Neural crest cell (in vitro differentiated cells): Measurements from ENCODE around the gene LPP. TPM values are rescaled to one million over a fixed set of nuclear protein-coding genes. Genes with fewer than 3 reads are reported as not detected.

Experiments used
- DNase-seq: peaks from one replicate; pipeline ENCODE4 v3.0.0; 2021; ENCODE audit warnings: low read depth, mixed read lengths, low spot score
- H3K27ac Mint-ChIP-seq: one replicate; pipeline ENCODE4 v1.8.0; 2021; ENCODE audit warnings: mild to moderate bottlenecking, mixed read lengths; ENCODE audit not compliant: unreplicated experiment
- H3K27me3 Mint-ChIP-seq: 2 replicates; pipeline ENCODE4 v1.8.0; 2021; ENCODE audit warnings: low read depth, mild to moderate bottlenecking, mixed read lengths
- H3K36me3 Mint-ChIP-seq: 2 replicates; pipeline ENCODE4 v1.8.0; 2021; ENCODE audit warnings: low read depth, mild to moderate bottlenecking, mixed read lengths
- H3K4me1 Mint-ChIP-seq: 2 replicates; pipeline ENCODE4 v1.8.0; 2021; ENCODE audit warnings: mixed read lengths
- H3K4me3 Mint-ChIP-seq: one replicate; pipeline ENCODE4 v1.8.0; 2021; ENCODE audit warnings: mild to moderate bottlenecking, mixed read lengths
- H3K9me3 Mint-ChIP-seq: 2 replicates; pipeline ENCODE4 v1.8.0; 2021; ENCODE audit warnings: mixed read lengths
- total RNA-seq: library from RNA; stranded (reverse); gene quantifications from 2 replicates; pipeline ENCODE4 v1.2.1, GENCODE V29; 2021
- TF ChIP-seq, protein P1 (sequence below): fragments of 200-600 bp; sonication (generic); conservative IDR thresholded peaks from 2 replicates; pipeline ENCODE4 v1.5.0; 2021; ENCODE audit warnings: antibody characterized with exemption, mild to moderate bottlenecking

Gene LPP
- total RNA-seq, 1 donor from 2014 or later = 38.7 TPM

DNA sequence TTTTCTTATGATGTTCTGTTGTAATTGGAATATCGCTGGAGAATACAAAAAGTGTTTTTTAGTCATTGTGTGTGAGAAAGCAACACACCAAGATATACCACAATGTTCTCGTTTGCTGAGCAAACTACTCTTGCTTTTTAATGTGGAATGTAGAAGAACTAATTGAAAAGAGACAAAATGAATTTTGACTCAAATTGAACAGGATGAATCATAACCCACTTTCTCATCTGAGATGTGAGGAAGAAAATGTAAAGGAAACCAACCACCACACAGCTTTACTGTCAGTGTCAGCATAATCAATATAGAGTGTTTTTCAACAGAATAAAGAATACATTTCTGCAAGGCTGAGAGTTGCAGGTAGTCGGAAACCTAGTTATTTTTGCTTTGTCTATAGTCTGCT lies 569.0 kb downstream of the LPP start:
- Mint-ChIP-seq H3K27me3 (no peaks in the 10 kb centered on the region), H3K9me3 (no peaks in the 10 kb centered on the region), H3K4me3 (no peak overlapping the region), H3K27ac (no peak overlapping the region), H3K4me1 (peaks cover 4% of the 10 kb centered on the region), H3K36me3 (no peaks in the 10 kb centered on the region)
- TF ChIP-seq, protein P1, sequence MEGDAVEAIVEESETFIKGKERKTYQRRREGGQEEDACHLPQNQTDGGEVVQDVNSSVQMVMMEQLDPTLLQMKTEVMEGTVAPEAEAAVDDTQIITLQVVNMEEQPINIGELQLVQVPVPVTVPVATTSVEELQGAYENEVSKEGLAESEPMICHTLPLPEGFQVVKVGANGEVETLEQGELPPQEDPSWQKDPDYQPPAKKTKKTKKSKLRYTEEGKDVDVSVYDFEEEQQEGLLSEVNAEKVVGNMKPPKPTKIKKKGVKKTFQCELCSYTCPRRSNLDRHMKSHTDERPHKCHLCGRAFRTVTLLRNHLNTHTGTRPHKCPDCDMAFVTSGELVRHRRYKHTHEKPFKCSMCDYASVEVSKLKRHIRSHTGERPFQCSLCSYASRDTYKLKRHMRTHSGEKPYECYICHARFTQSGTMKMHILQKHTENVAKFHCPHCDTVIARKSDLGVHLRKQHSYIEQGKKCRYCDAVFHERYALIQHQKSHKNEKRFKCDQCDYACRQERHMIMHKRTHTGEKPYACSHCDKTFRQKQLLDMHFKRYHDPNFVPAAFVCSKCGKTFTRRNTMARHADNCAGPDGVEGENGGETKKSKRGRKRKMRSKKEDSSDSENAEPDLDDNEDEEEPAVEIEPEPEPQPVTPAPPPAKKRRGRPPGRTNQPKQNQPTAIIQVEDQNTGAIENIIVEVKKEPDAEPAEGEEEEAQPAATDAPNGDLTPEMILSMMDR = no peak
- DNase-seq = no peak

DNA sequence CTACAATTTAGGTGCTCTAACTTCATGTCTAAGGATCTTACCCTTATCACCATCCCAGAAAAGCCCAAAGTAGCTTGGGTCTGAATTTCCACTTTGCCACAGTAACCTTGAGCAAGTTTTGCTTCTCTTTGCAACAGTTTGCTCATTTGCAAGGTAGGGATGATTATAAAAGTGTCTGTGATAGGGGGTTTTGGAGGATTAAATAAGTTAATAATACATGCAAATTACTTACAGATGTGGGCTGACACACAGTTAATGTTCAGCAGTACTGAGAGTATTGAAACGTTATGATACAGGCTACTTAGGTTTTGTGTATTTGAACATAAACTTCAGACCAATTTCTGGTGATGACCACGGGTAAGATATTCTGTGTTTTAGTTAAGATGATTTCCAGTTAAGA lies 573.1 kb downstream of the LPP start:
- no peaks in the 10 kb centered on the region for H3K36me3 Mint-ChIP-seq

DNA sequence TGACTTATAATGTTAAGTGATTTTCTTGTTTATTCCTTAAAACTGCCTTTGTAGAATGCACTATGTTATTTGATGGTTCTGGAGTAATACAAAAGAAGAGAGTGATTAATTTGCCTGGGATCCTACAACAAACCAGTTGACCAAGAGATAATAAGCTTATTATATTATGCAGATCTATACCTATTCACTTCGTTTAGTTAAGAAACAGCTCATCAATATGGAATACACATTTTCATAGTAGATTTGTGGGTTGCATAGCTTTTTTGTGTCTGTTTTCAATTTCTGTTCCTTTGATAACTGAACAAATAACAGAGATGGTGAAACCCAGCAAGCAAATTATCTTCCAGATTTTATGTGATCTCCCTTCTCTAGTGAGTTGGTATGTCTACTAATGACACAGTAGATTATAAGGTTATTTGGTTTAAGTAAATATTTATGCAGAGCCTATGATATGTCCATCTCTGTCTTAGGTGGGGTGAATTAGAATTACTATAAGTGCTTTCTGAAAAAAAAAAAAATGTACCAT lies 574.5 kb downstream of the LPP start:
- TF ChIP-seq, protein P1 = no peak
- Mint-ChIP-seq H3K27ac (no peak overlapping the region), H3K9me3 (peaks cover 2% of the 10 kb centered on the region), H3K27me3 (no peaks in the 10 kb centered on the region), H3K4me1 (no peaks in the 10 kb centered on the region), H3K36me3 (no peaks in the 10 kb centered on the region), H3K4me3 (no peak overlapping the region)
- no peak for DNase-seq

More for the DNA sequence above, 573.1 kb downstream of the LPP start:
- DNase-seq = no peak
- H3K9me3 Mint-ChIP-seq = peaks cover 2% of the 10 kb centered on the region
- H3K27ac Mint-ChIP-seq = no peak overlapping the region
- no peak overlapping the region for H3K4me3 Mint-ChIP-seq
- H3K4me1 Mint-ChIP-seq = no peaks in the 10 kb centered on the region
- TF ChIP-seq, protein P1 = no peak
- H3K27me3 Mint-ChIP-seq = no peaks in the 10 kb centered on the region

DNA sequence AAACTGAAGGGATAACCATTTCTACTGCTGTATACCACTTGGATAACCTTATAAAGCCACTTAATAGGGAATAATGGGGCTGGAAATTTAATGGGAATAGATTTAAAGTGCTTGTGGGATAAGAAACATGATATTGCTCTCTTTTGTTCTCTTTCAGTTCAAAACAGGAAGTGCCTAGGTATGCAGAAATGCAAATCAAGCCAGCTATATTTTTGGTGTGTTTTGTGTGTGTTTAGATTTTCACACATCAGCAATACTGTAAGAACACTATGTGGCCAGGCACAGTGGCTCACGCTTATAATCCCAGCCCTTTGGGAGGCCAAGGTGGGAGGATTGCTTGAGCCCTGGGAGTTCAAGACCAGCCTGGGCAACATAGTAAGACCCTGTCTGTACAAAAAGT lies 575.5 kb downstream of the LPP start:
- Mint-ChIP-seq H3K4me1 (no peaks in the 10 kb centered on the region), H3K9me3 (peaks cover 2% of the 10 kb centered on the region), H3K4me3 (no peak overlapping the region), H3K27ac (no peak overlapping the region), H3K27me3 (no peaks in the 10 kb centered on the region), H3K36me3 (no peaks in the 10 kb centered on the region)
- TF ChIP-seq, protein P1 = no peak
- DNase-seq = no peak

DNA sequence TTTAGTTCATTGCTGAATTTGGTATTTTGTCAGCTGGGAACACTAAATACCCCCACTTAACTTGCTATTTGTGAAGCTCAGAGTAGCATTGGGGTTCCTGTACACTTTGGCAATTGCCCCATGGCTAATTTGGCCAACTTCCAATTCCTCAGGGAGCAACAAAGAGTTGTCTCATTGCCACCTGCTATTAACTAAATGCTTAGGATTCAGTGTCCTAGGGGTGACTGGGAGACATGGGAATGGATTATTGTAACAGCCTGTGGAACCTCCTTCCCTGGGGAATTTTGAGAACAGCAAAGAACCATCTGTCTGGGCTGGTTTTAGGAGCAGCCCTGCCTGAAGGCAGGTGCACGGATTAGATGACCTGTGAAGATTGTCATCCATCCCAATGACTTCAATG lies 580.4 kb downstream of the LPP start:
- H3K27ac Mint-ChIP-seq = no peak overlapping the region
- H3K9me3 Mint-ChIP-seq = peaks cover 2% of the 10 kb centered on the region
- H3K27me3 Mint-ChIP-seq = no peaks in the 10 kb centered on the region
- no peaks in the 10 kb centered on the region for H3K36me3 Mint-ChIP-seq
- TF ChIP-seq, protein P1 = no peak
- H3K4me1 Mint-ChIP-seq = no peaks in the 10 kb centered on the region
- DNase-seq = no peak
- H3K4me3 Mint-ChIP-seq = no peak overlapping the region

DNA sequence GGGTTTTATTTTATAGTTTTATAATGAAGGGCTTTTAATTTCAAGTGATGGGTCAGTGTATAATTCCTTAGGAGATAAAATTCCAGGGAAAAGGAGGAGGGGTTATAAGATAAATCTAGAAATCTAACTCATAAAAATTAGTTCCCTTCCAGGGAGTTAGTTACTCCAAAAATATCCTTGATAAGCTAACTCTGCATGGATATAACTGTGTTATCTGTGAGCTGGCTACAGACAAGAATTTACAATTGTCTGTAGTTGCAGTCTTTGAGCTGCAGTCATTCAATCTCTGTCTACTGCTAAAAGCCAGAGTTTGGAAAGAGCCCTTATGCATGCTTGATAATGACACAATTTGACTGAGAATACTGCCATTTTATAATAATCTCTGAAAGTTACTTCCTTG lies 585.6 kb downstream of the LPP start:
- Mint-ChIP-seq H3K27ac (no peak overlapping the region), H3K36me3 (no peaks in the 10 kb centered on the region), H3K27me3 (no peaks in the 10 kb centered on the region), H3K9me3 (no peaks in the 10 kb centered on the region), H3K4me1 (no peaks in the 10 kb centered on the region), H3K4me3 (no peak overlapping the region)
- TF ChIP-seq, protein P1 = no peak
- DNase-seq = no peak
